ENCODE measurements around the gene LPP. TPM values are rescaled to one million over a fixed set of nuclear protein-coding genes. Genes with fewer than 3 reads are reported as not detected.

The LPP gene
- polyA plus RNA-seq, 2 of the 4 experiments (the other 2 are of a cell fraction) = 11.0 to 30.8 TPM

DNA sequence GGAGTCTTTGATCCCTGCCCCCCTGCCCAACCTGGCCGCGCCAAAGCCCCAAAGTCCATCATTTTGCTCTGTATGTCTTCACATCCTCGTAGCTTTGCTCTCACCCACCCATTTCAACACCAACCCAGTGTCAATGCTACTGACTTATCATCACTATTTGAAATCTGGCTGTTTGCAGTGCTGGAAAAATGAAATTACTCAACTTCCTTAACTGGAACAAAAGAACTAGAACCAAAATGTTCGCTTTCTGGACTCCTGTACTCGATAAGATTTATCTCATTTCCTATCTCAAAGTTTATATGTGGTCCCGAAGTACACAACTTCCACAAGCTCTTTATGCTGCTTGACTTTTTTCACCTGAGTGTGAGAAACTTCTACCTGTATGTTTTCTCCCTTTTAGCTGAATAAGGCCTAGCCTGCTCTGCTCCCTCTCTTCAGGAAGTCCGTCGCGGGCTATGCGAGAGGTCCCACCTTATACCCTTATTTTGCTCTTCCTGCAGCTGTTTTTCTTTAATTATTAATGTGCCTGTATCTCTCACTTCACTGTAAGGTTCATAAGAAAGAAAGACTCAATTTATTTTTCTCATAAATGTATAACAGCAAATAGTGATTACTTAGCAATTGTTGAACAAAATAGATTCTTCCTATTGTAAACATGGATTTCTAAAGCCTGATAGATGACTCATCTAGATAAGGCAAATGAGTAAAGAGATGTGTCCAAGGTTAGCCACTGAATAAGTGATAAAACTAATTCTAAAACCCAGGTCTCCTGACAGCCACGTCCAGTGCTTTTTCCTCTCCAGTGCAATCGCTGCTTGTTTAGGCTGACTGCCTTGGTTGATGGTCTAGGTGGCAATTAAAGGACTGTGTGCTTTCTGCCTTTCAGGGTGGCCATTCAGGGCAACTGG, 553.7 kb downstream of the LPP start:
- DNase-seq (ENCODE audit: low read depth in 1 of 2, low spot score in 1 of 2) (no peak), ATAC-seq (no peak), FAIRE-seq (no peak)
- H3K4me2 ChIP-seq = no peak overlapping the region
- 79% methylated on average over 12 of the region's 12 CpGs for WGBS (ENCODE audit: missing lambda C conversion rate)
- H3K27ac ChIP-seq = no peak overlapping the region
- H3K4me1 ChIP-seq = peaks cover 38% of the 10 kb centered on the region
- CTCF ChIA-PET = interaction anchor here (0.5 kb wide), 1 partner anchor 543 kb away, joined by 3 read pairs; no protein-coding TSS in a partner anchor
- no peak for TF ChIP-seq ZNF302 (CRISPR knock-in tag; IDR thresholded peaks at IDR 0.05)
- TF ChIP-seq POLR2A (IDR thresholded peaks at IDR 0.05; ENCODE audit: low read length) = no peak
- no peak for TF ChIP-seq PHF8 (IDR thresholded peaks at IDR 0.05; ENCODE audit: borderline replicate concordance, low read depth)
- TF ChIP-seq, protein P1, sequence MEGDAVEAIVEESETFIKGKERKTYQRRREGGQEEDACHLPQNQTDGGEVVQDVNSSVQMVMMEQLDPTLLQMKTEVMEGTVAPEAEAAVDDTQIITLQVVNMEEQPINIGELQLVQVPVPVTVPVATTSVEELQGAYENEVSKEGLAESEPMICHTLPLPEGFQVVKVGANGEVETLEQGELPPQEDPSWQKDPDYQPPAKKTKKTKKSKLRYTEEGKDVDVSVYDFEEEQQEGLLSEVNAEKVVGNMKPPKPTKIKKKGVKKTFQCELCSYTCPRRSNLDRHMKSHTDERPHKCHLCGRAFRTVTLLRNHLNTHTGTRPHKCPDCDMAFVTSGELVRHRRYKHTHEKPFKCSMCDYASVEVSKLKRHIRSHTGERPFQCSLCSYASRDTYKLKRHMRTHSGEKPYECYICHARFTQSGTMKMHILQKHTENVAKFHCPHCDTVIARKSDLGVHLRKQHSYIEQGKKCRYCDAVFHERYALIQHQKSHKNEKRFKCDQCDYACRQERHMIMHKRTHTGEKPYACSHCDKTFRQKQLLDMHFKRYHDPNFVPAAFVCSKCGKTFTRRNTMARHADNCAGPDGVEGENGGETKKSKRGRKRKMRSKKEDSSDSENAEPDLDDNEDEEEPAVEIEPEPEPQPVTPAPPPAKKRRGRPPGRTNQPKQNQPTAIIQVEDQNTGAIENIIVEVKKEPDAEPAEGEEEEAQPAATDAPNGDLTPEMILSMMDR (IDR thresholded peaks at IDR 0.05) = no peak
- peak; percentile 57 for TF ChIP-seq MAFK (IDR thresholded peaks at IDR 0.05; ENCODE audit: partially characterized antibody)
- TF ChIP-seq, protein P2, sequence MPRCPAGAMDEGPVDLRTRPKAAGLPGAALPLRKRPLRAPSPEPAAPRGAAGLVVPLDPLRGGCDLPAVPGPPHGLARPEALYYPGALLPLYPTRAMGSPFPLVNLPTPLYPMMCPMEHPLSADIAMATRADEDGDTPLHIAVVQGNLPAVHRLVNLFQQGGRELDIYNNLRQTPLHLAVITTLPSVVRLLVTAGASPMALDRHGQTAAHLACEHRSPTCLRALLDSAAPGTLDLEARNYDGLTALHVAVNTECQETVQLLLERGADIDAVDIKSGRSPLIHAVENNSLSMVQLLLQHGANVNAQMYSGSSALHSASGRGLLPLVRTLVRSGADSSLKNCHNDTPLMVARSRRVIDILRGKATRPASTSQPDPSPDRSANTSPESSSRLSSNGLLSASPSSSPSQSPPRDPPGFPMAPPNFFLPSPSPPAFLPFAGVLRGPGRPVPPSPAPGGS (IDR thresholded peaks at IDR 0.05) = no peak
- no peak for TF ChIP-seq HOXA7 (CRISPR knock-in tag; IDR thresholded peaks at IDR 0.05)
- no peak for TF ChIP-seq SMC3 (IDR thresholded peaks at IDR 0.05)
- H3K9me3 ChIP-seq = no peaks in the 10 kb centered on the region
- POLR2A ChIA-PET = no interaction called here
- H3K4me3 ChIP-seq = no peak overlapping the region

DNA sequence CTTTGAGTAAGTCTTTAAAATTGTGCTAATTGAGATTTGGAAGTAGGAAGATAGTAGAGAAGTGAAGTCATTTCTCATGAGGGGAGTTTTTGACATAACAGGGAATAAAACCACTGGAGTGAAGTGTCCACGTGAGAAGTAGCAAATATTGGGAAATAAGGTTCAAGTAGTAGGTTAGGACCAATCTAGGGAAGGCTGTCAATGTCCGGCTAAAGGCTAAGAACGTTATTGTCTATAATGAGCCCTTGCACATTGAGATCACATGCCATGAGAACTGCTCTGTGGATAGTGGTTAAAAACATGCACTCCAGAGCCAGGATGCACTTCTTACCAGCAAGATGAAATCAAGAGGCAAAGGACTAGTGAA, 557.9 kb downstream of the LPP start:
- DNase-seq (ENCODE audit: low read depth in 1 of 2, low spot score in 1 of 2) (no peak), FAIRE-seq (no peak), ATAC-seq (no peak; a peak in 2 of 6 replicates)
- Histone ChIP-seq H3K27ac (peak overlapping the region in 1 of 2 experiments; percentile 52; a peak in 3 of 6 replicates), H3K9me3 (no peaks in the 10 kb centered on the region), H3K4me2 (peak overlapping the region; percentile 54), H3K4me3 (no peak overlapping the region), H3K4me1 (peaks cover 32% of the 10 kb centered on the region)
- ChIA-PET POLR2A (no interaction called here), CTCF (interaction anchor here (1.6 kb wide), 1 partner anchor 973 kb away, joined by 4 read pairs; no protein-coding TSS in a partner anchor)
- TF ChIP-seq, protein P1 (IDR thresholded peaks at IDR 0.05) = no peak
- TF ChIP-seq ZSCAN20 (CRISPR knock-in tag; IDR thresholded peaks at IDR 0.05) (no peak), HDAC2 (IDR thresholded peaks at IDR 0.05) (no peak), HOXB5 (CRISPR knock-in tag; IDR thresholded peaks at IDR 0.05) (no peak), ZFP36 (IDR thresholded peaks at IDR 0.05; ENCODE audit: borderline replicate concordance, partially characterized antibody) (no peak), ESRRA (IDR thresholded peaks at IDR 0.05; ENCODE audit: borderline replicate concordance, low read length) (no peak), POLR2A (IDR thresholded peaks at IDR 0.05; ENCODE audit: low read length) (no peak), RAD21 (conservative IDR thresholded peaks at IDR 0.05 in 1 of 2, IDR thresholded peaks at IDR 0.05 in 1 of 2) (no peak), MAFK (IDR thresholded peaks at IDR 0.05; ENCODE audit: partially characterized antibody) (no peak)
- 75% methylated on average over 3 of the region's 3 CpGs for WGBS (ENCODE audit: missing lambda C conversion rate)
